GM06990 (cell line): ENCODE results near the gene USP10.

Experiments used
- DNase-seq: peaks from one replicate; pipeline ENCODE4 v3.0.0-alpha.2; 2011; ENCODE audit not compliant: insufficient read length; ENCODE audit errors: extremely low read depth
- H3K27me3 ChIP-seq: replicated peaks from 2 replicates; pipeline ENCODE4 v1.6.0; 2011; ENCODE audit warnings: low read length; ENCODE audit not compliant: control insufficient read depth, insufficient read depth
- H3K36me3 ChIP-seq: 2 replicates; pipeline ENCODE4 v1.5.1; 2011; ENCODE audit warnings: low read length; ENCODE audit not compliant: control insufficient read depth, insufficient read depth
- H3K4me3 ChIP-seq: replicated peaks from 2 replicates; pipeline ENCODE4 v1.5.1; 2011; ENCODE audit warnings: low read depth, mild to moderate bottlenecking, control low read depth, low read length
- TF ChIP-seq, protein P1 (sequence below): IDR thresholded peaks from 2 replicates; pipeline ENCODE4 v1.5.1; 2011; ENCODE audit warnings: low read length, control low read depth, mild to moderate bottlenecking, inconsistent platforms; ENCODE audit not compliant: insufficient read depth, poor library complexity, severe bottlenecking

The USP10 gene

DNA sequence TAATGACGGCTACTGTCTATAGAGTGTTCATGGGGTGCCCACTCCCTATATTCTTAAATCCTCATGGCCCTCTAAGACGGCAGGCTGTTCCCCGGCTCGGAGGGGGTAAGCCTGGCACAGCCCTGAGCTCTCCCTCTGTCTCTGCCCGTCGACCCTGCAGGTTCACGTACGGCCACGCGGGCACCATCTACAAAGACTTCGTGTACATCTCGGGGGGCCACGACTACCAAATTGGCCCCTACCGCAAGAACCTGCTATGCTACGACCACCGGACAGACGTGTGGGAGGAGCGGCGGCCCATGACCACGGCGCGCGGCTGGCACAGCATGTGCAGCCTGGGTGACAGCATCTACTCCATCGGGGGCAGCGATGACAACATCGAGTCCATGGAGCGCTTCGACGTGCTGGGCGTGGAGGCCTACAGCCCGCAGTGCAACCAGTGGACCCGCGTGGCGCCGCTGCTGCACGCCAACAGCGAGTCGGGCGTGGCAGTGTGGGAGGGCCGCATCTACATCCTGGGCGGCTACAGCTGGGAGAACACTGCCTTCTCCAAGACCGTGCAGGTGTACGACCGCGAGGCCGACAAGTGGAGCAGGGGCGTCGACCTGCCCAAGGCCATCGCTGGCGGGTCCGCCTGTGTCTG, 38.3 kb upstream of the USP10 start:
- Histone ChIP-seq H3K36me3 (peaks cover 46% of the 10 kb centered on the region), H3K4me3 (no peak overlapping the region), H3K27me3 (no peaks in the 10 kb centered on the region)
- DNase-seq, result no peak
- TF ChIP-seq, protein P1, sequence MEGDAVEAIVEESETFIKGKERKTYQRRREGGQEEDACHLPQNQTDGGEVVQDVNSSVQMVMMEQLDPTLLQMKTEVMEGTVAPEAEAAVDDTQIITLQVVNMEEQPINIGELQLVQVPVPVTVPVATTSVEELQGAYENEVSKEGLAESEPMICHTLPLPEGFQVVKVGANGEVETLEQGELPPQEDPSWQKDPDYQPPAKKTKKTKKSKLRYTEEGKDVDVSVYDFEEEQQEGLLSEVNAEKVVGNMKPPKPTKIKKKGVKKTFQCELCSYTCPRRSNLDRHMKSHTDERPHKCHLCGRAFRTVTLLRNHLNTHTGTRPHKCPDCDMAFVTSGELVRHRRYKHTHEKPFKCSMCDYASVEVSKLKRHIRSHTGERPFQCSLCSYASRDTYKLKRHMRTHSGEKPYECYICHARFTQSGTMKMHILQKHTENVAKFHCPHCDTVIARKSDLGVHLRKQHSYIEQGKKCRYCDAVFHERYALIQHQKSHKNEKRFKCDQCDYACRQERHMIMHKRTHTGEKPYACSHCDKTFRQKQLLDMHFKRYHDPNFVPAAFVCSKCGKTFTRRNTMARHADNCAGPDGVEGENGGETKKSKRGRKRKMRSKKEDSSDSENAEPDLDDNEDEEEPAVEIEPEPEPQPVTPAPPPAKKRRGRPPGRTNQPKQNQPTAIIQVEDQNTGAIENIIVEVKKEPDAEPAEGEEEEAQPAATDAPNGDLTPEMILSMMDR, result no peak

DNA sequence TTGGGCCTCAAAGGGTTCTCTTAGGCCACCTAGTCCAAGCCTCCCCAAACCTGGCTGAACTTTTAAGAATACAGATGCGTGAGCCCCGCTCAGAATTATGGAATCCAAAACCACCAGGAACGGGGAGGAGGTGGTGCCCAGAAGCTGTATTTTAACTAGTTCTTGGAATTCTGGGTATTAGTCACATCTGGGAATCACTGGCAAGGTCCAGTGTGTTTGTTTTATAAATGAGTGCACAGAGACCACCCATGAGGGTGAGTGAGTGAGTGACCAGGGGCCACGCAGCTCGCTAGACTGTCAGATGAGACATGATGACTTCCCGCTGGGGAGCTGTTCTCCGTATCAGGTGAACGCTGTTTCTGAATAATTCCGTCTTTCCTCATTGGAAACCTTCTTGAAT, 37.3 kb upstream of the USP10 start:
- H3K4me3 ChIP-seq, result no peak overlapping the region
- H3K27me3 ChIP-seq, result no peaks in the 10 kb centered on the region
- H3K36me3 ChIP-seq, result peaks cover 37% of the 10 kb centered on the region
- no peak for DNase-seq
- TF ChIP-seq, protein P1, result no peak

DNA sequence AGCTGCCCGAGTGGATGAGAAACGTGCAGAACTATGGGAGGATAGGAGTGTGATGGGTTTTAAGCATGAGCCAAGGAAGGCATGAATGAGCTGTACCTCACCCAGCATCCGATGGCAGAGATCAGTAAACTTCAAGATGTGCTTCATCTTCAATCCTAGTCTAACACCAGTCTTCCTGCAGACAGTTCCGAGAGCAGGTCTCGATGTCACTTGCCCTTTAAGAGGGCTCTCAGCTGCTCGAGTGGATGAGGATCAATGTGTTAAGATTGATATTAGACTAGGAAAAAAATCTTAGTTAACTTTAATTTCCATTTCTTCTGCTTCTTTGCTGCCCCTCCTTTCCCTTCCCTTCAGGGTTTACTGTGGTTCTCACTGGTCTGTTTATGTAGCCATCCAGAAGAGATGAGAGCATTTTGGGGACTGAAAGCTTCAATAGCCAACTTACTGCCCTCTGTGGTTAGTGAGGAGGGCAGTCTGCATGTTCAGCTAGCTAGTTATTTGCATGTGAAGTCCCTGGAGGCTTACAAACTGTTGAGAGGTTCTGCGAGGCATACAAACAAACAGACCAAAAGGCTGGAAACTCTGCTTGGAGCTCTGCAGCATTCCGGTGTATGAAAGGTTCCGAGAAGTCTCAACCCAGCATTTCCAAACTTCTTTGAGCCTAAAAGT, 36.2 kb upstream of the USP10 start:
- no peak for DNase-seq
- H3K36me3 ChIP-seq, result peaks cover 30% of the 10 kb centered on the region
- no peaks in the 10 kb centered on the region for H3K27me3 ChIP-seq
- TF ChIP-seq, protein P1, result no peak
- no peak overlapping the region for H3K4me3 ChIP-seq

DNA sequence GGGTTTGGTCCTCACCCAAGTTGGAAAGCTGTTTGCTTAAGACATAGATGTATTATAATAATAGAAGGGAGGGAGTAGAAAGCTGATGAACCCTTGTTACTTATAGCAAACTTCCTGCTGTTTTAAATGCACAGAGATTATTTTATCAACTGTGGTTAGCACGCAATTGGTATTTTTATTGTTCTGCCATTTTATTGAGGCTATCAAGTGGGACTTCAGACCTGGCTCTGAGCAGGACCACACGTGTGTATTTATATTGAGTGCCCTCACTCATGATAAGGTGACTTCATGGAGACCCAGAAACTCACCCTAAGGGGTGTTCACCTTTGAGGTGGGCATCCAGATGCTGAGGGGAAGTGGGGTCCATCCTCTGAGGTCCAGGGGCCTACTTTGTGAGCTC, 34.4 kb upstream of the USP10 start:
- H3K36me3 ChIP-seq, result peaks cover 21% of the 10 kb centered on the region
- TF ChIP-seq, protein P1, result no peak
- no peaks in the 10 kb centered on the region for H3K27me3 ChIP-seq
- H3K4me3 ChIP-seq, result no peak overlapping the region
- DNase-seq, result no peak

DNA sequence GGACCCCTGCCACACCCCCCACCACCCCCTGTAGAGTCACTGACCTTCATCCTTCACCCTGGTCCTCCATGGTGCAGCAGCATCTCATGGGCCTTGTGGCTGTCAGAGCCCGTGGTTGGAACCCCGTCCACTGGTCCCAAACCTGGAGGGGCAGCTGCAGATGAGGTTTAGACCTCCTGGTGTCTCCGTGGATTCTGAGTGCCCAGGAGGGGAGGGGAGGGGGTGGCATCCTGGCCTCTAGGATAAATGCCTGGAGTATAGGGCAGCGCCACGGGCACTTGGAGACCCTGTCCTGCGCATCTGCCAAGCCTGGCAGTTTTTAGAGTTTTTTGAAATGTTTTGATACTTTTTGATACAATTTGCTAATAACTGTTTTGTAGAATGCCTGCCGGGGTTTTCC, 34.0 kb upstream of the USP10 start:
- TF ChIP-seq, protein P1, result no peak
- Histone ChIP-seq H3K36me3 (peaks cover 20% of the 10 kb centered on the region), H3K4me3 (no peak overlapping the region), H3K27me3 (no peaks in the 10 kb centered on the region)
- DNase-seq, result no peak
